Measurements from ENCODE around the gene NADSYN1.

DNA sequence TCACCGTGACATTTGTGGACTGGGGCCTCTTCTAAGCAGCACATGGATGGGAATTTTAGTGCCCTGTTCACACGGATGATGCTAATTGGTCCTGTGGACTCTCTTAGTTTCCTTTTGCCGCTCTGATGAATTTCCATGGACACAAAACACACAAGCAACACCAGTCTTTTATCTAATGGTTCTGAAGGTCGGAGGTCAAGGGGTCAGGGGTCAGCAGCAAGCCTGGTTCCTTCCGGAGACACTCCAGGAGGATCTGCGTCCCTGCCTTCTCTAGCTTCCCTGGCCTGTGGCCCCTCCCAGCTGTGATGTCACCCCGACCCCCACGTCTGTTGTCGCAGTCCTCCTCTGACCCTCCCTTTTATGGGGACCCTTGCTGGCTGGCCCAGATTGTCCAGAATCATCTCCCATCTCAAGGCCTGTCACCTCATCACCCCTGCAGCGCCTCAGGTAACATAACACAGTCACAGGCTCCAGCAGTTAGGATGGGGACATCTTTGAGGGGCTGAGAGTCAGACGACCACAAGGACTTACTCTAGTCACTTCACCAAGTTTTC, 6.8 kb downstream of the NADSYN1 start:
- TF ChIP-seq, protein P1, sequence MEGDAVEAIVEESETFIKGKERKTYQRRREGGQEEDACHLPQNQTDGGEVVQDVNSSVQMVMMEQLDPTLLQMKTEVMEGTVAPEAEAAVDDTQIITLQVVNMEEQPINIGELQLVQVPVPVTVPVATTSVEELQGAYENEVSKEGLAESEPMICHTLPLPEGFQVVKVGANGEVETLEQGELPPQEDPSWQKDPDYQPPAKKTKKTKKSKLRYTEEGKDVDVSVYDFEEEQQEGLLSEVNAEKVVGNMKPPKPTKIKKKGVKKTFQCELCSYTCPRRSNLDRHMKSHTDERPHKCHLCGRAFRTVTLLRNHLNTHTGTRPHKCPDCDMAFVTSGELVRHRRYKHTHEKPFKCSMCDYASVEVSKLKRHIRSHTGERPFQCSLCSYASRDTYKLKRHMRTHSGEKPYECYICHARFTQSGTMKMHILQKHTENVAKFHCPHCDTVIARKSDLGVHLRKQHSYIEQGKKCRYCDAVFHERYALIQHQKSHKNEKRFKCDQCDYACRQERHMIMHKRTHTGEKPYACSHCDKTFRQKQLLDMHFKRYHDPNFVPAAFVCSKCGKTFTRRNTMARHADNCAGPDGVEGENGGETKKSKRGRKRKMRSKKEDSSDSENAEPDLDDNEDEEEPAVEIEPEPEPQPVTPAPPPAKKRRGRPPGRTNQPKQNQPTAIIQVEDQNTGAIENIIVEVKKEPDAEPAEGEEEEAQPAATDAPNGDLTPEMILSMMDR (conservative IDR thresholded peaks at IDR 0.05; ENCODE audit: low read length) = no peak
- TF ChIP-seq EZH2phosphoT487 (IDR thresholded peaks at IDR 0.05; ENCODE audit: borderline replicate concordance, low read depth, low read length) = no peak
